Measurements from ENCODE around the gene COLEC12.

COLEC12 gene

DNA sequence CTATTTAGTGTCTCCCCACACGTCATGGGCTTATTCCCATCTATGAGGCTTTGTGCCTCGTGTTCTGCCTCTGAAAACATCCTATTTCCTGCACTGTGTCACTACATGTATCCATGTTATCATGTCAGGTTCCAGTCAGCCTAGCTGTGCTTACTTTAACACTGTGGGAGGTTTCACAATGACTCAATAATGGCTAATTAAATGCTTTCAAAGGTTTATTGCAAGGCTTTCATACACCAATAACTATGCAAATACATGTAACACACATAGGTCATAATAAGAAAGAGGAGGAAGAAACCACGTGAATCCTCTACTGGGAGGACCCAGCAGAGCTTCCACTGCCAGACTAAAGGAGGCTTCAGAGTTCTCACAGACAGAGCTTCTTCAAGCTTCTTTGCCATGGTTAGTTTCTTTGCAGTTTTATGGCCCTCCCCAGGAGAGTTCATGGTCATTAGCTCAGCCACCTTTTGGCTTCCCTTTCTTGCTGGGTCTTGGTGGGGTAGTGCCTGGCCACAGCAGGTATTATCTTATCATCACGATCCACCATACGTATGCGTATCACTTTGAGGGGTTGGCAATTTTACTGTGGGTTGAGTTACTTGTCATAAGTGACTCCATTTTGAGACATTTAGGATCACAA, 5.1 kb upstream of the COLEC12 start:
- no peak for DNase-seq

DNA sequence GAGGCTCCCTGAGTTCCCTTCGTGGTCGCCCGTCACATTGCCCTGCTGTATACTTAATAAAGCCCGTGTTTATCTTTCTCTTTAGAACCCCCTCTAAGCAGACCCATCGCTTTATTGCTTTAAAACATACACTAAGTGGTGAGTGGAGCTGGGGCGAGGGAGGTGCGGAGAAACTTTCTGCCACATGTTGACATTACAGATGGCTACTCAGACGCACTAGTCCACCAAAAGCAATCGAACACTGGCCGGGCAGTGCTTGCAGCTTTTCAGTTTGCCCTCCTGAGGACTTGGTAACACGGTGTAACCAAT, 859 bp upstream of the COLEC12 start:
- DNase-seq = no peak

DNA sequence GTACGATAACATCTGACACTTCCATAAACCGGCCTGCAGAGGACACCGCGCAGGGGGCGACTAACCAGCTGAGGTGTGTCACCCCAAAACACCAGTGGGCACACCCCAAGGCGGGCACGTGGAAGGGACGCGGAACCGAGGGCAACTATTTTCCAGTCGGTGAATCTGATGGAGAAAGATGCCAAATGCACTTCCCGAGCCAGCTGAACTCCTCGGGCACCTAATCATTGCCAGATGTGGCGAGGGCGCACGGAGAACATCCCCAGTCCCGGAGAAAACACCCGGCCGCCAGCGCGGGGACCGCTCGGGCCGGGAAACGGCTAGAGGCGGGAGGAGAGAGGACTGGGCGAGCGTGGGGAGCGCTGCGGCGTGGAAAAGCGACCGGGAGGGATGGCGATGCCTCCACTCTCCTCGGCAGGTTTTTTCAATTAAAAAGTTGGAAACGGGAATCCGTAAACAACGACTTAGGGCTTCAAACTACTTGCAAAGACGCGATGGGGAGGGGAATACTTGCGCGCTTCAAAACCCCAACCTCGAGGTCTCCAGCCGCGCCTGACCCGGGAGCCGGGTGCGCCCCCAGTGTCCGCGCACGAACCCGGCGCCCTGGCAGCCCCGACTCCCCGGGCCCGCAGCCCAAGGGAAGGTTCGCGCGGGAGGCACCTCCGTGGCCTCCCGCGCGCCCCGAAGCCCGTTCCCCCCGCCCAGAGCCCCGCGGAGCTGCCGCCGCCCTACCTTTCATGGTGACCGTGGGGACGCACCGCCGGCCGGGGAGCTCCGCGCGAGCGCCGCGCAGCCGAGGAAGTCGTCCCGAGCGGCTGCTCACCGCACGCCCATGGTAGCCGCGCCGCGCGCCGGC, 497 bp downstream of the COLEC12 start:
- no peak for DNase-seq

DNA sequence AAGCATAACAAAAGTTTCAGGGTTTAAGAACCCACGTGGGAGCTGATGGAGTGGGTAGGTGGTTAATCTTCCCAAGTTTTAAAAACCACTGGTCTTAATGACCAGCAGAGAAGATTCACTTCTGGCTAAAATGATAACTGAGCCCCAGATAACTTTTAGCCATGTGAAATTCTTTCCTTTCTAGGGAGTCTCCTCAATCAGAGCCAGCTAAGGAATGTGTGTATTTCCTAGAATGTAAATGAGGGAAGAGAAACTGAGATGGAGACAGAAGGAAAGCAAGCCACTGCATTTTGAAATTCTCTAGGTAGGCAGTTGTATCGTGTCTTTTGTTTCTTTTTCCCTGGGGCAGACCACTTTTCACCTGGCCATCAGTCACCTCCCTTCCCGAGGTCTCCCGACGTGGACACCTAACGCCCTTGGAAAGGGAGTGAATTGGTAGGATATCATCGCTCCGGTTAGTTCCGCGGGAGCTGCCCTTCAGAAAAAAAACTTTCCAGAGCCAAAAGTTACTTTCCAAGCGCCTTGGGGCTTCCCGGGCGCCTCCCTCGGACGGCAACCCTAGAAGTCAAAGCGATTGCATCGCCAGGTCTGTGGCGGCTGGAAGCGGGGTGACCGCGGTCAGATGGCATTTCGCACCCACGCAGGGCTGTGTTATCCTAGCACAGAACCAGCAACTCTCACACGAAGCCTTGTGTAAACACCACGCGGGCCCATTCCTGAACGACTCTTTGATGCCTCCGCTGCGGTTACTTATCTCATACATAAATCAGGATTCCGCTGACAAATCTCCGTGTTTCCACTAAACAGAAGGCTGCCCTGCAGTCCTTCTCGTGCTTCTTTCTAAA, 1.3 kb downstream of the COLEC12 start:
- no peak for DNase-seq

DNA sequence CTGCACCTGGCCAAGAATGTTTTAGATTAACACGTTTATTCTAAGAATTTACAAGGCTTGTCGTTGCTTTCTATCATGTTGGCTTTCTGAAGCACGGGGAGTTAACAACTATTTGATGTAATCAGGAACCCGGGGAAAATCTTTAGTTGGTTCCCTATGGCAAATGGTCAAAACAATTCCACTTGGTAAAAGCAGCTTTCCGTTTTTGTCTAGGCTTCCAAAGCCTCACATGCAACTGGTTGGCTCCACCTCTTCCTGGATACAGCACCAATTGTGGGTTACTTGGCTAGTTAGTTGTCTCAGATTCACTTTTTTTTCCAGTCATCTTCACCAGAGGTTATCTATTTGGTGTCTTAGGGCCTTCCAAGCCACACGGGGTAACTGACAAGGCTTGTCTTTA, 2.8 kb downstream of the COLEC12 start:
- DNase-seq = no peak

DNA sequence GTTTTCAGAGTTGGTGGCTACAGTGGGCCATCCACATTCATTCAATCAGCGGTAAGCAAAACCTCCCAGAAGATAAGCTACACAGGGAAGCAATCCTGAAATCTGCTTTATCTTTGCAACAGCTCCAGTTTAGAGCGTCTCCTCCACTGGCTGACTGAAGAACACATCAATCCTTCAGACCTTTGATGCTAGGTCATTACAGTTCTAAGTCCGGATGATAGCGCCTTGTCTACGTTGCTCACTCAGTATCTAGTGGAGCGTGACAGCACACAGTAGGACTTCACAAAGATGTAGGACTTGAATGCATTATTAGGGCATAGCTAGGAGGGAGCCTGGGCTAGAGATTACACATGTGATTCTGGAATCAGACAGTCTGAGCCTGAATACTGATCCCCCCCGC, 5.0 kb downstream of the COLEC12 start:
- DNase-seq = no peak

DNA sequence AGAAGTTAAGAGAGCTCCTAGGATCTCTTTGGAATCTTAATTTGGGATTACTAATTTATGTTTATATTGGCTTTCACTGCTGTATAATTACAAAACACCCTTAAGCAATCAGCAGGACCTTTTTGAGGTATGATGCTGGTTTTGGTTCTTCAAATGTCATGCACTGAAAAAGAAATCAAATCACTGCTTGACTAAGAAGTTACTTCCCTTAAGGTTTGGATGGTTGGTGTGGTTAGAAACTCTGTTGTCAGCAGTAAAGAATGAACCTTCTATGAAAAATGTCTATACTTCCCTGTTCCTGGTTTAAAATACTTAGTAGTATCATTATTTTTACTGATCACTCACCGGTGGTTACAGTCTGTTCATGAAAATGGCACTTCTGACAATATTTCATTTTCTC, 5.5 kb downstream of the COLEC12 start:
- no peak for DNase-seq

DNA sequence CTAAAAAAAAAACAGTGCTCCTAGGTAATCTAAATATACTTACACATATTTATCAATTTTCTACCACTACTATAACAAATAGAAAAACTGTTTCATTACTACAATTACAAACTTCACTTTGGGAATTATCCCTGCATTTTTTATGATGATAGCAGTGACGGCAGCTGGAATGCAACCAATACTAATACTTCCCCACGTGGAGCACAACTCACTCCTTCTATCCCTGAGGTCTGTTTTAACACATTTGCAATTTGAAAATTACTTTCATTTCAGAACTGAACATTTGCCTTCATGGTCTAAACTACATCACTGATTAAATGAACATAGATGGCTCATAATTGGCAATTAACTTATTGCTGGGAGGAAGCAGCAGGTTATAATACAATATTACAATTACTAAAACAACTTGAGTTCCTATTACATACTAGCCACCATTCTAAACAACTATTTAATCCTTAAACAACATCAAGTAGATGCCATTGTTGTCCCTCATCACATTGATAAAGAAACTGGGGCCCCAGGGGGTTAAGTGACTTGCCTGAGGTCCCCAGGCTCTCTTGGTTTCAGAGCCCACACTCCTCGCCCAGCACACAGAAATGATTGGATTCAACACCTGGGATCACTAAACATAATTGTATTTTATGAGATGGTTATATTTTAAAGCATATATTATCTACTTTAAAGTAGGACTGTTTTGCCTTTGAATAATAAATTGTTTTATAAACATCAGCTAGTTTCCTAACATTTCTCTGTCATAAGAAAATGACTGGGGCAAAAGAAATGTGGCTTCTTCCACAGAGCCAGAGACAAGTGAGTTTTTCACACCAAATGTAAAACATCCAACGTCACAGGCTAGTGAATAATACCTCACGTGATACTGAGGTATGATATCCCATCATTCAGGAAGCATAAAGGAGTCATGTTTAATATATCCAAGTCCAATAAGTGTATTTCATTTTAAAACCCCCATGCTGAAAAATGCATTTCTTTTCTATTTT, 6.2 kb downstream of the COLEC12 start:
- no peak for DNase-seq

DNA sequence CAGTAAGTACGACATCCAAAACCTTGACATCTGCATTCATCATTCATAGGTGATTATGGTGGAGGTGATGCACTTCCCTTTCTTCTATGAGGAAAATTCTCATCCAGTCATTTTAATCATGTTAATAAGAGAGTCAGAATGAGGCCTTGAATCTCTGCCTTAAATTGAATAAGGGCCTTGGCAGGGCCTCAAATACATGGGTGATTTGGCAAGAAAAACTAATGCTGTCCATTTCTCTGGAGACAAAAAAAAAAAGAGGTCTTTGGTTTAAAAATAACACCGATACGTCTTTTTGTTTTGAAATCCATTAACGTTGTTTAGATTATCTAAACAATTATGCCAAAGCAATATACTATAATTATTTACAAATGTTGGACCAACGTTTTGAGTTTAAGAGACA, 8.1 kb downstream of the COLEC12 start:
- DNase-seq = no peak

DNA sequence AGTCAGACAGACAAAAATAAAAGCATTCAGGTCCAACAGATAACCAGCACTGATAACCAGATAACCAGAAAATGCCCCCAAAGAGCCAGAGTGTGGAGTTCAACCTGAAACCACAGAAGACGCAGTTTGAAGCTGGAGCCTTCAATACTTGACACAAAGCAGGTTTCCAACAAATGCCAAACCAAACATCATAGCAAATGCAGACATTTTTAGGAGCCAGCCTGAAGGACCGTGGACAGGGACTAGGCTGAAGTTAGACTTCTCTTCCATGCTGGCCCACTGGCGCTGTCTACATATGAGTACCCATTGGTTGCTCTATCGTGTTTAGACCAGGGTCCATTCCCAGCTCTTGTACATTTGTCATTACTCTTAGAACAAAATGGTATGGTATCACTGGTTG, 9.9 kb downstream of the COLEC12 start:
- no peak for DNase-seq

DNA sequence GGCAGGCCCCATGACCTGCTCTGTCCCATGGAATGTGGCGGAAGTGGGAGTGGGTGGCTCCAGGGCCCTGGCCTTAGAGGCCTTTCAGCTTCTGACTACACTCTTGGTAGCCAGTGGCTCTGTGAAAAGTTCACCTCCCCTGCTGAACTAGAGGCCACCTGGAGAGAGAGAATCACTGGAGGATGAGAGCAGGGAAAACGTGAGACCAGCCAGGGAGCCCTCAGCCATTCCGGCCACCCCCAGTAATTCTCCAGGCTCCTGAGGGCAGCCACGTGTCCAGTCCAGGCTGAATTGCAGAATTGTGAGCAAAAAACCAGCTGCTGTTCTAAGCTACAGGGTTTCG, 10.5 kb downstream of the COLEC12 start:
- DNase-seq = no peak

DNA sequence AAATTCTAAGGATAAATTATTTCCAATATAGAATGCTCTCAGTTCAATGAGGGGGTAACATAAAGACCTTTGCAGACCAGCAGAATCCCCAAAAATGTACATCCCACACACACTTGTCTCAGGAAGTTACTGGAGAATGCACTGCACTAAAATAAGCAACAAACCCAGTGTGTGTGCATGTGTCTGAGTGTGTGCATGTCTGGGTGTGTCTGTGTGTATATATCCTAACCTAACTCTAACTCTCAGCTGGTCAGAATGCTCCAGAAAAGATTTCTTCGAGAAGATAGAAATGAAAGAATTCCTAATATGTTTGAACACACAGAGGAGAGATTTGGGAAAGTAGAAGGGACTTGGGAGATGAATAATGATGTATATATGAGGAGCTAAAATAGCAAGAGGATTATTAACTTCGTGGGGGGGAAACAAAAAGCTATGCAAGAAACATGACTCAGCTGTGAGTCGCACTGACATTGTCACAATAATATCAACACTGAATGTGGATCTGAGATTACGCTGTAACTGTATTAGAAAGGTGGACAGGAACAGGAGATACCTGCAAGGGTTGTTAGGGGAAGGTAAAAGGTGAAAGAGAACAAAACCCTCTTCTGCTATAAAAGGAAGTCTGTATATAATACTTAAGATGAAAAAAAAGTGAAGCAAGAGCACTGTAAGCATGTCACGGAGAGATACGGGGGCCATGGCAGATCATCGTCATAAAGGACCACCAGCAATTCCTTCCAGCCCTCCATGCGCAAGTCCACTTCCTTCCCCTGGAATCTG, 11.1 kb downstream of the COLEC12 start:
- DNase-seq = no peak

DNA sequence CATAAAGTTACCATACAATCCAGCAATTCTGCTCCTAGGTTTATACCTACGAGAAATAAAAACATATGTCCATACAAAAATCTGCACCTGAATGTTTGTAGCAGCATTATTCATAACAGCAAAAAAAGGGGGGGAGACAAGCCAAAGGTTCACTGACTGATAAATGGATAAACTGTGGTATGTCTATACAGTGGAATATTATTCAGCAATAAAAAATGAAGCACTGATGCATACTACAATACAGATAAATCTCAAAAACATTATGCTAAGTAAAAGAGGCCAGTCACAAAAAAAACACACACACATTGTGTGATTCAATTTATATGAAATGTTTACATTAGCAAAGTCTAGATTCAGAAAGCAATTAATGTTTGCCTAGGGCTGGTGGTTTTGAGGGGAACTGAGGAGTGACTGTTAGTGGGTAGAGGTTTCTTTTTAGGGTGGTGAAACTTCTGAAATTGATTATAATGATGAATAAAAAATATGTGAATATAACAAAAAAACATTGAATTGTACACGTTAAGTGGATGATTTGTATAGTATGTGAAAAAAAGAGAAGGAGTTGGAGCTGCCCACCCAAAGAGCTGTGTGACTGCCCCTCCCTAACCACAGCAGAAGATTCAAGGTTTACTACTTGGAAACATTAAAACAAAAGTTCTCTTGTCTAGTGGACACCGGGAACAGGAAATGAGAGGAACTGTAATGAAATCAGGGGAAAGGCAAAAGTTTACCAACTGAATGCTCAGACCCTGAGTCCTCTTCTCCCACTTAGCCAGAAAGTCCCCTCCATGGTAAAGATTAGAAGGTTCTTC, 13.4 kb downstream of the COLEC12 start:
- DNase-seq = no peak

DNA sequence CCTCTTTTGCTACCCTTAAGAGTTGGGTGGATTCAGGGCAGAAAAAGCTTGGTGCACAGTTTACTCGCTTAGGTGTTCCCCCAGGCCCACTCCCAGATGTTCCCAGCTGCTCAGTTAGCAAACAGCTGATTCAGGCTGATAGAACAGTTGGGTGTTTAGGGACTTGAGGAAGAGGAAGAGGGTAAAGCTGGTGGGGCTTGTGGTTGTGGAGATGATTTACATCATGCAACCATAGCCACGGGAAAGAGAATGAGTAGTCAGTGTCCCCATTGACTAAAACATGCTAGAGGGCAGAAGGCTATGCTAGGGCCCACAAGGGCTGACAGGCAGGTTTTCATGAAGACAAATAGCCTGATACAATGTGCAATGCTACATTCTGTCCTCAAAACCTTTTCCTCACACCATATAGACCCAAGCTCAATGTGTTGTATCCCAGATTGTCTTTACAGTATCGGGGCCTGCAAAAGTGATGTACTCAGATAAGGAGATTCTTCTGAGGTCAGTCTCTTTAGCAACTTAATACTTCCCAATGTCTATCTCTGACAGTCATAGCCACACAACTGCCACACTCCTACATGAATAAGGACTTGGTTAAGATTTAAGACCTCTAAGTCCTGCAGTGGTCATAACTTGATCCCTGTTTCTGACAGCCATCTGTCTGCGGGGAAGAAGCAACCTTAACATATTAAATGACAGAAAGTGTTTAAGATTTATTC, 15.6 kb downstream of the COLEC12 start:
- DNase-seq = no peak

DNA sequence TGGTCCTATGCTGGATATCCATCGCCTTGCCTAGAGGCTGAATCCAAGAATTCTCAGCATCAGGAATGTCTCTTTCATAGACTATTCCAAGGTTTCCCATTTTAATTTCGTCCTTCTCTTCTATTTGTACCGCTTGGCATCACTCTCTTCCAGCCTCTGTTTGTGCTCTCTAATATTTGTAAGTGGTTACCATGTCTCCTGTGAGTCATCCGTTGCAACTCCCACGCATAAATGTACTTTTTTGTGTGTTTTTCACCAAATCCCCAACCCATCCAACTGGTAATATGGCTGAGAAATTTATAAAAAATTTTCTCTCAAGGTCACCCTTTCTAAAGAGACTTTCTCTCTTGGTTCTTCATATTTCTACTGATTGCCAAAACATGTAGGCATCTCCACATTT, 21.8 kb downstream of the COLEC12 start:
- DNase-seq = no peak

DNA sequence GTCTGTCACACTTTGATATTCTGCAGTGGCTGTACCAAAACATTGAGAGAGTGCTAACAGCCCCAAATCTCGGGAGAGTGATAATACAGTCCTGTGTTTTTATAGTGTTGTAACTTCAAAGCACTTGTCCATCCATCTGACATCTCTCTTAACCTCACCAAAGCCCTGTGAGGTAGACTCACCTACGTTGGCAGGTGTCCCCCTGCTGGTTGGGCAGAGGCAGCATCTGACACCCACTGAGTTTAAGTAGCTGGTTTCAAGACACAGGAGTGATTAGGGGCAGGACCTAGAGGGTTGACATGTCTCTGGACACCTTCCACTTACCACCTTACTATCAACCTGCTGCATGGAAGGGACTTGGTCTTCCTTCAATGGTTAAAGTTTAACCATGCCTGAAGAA, 22.9 kb downstream of the COLEC12 start:
- no peak for DNase-seq

DNA sequence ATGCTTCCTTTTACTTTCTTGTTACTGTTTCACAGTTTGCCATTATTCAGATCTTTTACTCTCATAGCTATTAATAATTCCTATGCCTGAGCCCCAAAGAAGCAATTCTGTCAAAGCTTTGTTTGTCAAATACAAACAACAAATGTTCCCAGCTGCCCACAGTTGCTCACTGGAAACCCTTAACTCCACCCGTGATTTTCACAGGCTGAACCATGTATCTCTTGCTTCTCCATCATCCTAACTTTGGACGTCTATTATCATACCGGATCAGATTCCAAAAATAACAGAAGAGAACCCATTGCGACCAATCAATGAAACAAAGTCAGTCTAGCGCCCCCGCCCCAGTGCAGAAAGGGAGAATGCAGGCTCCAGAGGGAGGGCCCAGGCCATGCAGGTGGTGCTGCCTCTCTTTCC, 24.2 kb downstream of the COLEC12 start:
- DNase-seq = no peak

DNA sequence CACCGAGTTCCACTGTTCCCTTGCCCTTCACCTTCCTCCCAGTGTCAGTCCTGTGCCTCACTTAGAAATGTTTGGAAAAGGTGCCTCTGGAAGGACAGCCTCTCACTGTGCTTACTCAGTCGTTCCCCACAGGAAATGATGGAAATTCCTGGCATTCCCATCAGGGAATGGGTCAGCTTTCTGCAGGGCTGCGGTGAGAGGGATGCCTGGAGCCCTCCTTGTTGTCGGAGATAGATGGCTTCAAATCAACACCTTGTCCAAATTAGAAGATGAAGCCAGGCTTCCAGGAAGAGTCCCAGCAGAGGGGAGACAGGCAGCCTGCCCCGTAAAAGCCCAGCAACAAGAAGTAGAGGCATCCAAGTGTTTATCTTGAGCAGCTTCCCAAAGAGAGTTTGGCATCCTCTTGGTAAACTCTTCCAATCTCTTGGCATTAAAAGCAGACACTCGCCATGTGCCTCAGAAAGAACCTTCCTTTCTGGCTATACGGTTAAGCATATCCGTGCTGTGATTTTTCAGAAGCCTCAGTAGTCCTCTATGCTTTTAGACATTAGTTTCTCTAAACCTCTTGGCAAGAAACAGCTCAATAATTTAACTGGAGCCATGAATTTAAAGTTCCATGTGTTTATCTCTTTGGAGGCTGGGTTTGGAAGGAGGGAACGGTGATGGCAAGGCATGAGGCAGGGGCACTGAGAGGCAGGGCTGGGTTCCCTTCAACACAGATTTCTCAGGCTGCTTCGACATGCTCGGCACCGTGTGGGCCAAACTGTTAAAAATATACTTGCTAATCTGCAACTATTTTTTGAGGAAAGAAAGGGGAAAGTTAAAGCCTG, 25.1 kb downstream of the COLEC12 start:
- no peak for DNase-seq

DNA sequence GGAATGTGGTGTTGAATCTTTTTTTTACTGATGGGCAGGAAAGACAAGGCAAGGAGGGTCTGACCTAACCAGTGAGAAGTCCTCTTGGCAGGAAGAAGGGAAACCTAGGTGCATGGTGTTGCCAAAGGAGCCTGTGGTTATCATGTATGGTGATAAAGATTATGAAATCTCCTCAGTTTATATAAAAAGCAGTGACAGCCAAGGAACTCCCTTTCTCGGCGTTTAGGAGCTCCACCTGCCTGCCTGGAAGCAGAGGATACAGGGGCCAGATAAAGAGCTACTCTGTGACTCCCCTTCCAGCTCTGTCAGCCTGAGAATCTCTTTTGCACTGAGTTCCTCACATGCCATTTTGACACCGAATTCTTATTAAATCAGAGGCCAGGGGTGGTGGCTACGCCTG, 26.1 kb downstream of the COLEC12 start:
- DNase-seq = no peak
